ENCODE measurements around the gene GNAS. TPM values are rescaled to one million over a fixed set of nuclear protein-coding genes. Genes with fewer than 3 reads are reported as not detected.

Gene GNAS
- total RNA-seq, 1 donor from 2014 or later = 1,218 TPM

DNA sequence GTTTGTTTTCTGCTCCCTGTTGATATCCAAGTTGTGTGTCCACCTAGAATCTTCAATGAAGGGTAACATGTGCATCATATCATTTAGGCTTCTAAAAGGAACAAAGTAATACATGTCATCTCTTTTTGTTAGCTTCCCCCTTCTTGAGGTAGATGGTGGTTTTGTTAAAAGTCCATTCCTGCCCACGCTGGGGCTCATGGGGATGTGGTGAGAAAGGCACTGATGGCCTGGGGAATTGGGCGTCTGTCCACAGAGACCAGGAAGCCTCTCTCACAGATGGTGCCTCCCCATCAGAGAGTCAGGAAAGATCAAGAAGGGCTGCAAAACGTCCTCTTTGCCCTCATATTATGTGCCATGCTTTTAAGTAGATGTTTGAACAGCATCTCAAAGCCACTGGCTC, 32.5 kb downstream of the GNAS start:
- Mint-ChIP-seq H3K4me3 (no peak overlapping the region), H3K4me1 (peaks cover 38% of the 10 kb centered on the region)
- TF ChIP-seq, protein P1, sequence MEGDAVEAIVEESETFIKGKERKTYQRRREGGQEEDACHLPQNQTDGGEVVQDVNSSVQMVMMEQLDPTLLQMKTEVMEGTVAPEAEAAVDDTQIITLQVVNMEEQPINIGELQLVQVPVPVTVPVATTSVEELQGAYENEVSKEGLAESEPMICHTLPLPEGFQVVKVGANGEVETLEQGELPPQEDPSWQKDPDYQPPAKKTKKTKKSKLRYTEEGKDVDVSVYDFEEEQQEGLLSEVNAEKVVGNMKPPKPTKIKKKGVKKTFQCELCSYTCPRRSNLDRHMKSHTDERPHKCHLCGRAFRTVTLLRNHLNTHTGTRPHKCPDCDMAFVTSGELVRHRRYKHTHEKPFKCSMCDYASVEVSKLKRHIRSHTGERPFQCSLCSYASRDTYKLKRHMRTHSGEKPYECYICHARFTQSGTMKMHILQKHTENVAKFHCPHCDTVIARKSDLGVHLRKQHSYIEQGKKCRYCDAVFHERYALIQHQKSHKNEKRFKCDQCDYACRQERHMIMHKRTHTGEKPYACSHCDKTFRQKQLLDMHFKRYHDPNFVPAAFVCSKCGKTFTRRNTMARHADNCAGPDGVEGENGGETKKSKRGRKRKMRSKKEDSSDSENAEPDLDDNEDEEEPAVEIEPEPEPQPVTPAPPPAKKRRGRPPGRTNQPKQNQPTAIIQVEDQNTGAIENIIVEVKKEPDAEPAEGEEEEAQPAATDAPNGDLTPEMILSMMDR (IDR thresholded peaks at IDR 0.05; ENCODE audit: unreplicated experiment) = no peak

DNA sequence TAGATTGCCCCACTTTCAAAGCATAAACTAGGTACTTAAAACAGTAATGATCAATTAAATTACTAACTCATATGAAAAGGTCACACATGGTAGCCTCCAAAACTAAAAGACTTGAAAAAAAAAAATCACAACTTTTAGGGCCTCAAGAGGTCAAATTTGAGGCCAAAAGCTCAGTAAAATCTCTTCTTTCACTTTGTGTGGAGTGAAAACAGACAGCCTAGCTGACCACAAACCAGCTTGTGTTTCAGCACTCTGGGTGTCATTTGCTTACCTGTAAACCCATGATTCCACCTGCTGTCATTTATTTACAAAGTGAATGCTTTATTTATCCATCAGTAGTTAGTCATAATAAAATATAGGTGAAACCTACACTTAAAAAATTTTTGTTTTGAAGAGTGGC, 34.0 kb downstream of the GNAS start:
- no peak for DNase-seq (ENCODE audit: low spot score in 2 of 2, unreplicated experiment in 2 of 2)
- Mint-ChIP-seq H3K4me1 (peaks cover 30% of the 10 kb centered on the region), H3K9me3 (no peaks in the 10 kb centered on the region), H3K27ac (no peak overlapping the region), H3K36me3 (peaks cover 2% of the 10 kb centered on the region), H3K27me3 (ENCODE audit: low read depth) (no peaks in the 10 kb centered on the region), H3K4me3 (no peak overlapping the region)
- TF ChIP-seq, protein P1 (IDR thresholded peaks at IDR 0.05; ENCODE audit: unreplicated experiment) = no peak

More for the DNA sequence above, 32.5 kb downstream of the GNAS start:
- Mint-ChIP-seq H3K9me3 (no peaks in the 10 kb centered on the region), H3K27ac (no peak overlapping the region), H3K27me3 (ENCODE audit: low read depth) (no peaks in the 10 kb centered on the region), H3K36me3 (peaks cover 2% of the 10 kb centered on the region)
- DNase-seq (ENCODE audit: low spot score in 2 of 2, unreplicated experiment in 2 of 2) = no peak

DNA sequence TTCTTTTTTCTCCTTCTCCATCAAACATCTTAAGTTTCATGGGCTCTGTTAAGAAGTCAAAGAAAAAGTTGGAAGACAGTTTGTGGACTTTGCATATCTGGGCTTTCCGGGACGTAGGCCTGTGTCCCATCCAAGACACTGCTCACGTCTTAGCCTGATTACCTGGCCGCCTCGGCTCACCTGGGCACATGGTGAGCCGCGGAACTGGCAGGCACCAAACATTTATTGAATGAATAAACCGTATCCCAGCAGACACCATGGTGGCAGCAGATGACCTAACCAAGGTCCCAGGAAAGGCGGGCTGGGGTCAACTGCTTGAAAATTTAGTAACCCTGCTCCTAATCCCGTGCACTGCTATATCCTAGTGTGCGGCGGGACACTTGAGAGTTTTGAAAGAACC, 35.6 kb downstream of the GNAS start:
- Mint-ChIP-seq H3K27ac (peak overlapping the region; percentile 95), H3K27me3 (ENCODE audit: low read depth) (no peaks in the 10 kb centered on the region)

DNA sequence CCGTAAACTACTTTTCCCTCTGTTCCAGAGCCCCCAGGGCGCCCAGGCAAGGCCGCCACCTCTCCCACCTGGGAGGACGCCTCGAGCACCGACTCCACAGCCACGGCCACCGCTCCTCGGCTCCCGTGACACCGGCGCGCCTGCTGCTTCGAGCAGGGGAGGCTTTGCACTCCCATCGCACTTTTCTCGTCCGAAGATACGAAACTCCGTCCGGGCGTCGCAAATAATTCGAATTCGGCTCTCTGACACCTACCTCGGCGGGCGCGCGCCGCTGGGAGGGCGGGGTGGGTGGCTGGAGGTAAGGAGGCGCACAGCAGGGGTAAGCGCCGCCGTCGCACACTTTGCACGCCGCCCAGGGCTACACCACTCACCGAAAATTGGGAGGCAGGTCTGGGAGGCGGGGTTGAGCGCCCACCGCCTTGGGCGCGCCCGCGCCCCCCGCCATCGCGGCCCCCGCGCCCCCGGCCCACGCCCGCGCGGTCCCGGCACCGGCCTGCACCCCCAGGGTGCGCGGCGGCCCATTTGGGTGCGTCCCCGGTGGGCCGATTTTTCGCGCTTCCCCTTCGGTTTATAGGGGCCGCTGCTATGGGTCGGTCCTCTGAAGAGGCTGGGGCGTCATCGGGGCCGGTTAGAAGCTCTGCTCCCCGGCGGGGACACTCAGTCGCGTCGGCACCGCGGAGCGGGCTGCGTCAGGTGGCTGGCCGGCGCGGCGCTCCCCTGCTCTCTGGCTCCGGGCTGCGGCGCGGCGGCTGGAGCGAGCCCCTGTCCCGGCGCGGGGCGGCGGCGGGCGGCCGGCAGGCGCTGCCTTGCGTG, 36.2 kb downstream of the GNAS start:
- Mint-ChIP-seq H3K36me3 (peaks cover 2% of the 10 kb centered on the region), H3K4me3 (peak overlapping the region; percentile 84), H3K27me3 (ENCODE audit: low read depth) (no peaks in the 10 kb centered on the region), H3K27ac (peak overlapping the region; percentile 95), H3K4me1 (peaks cover 22% of the 10 kb centered on the region), H3K9me3 (no peaks in the 10 kb centered on the region)
- TF ChIP-seq, protein P1 (IDR thresholded peaks at IDR 0.05; ENCODE audit: unreplicated experiment) = no peak
- peak; percentile 68 to 83 for DNase-seq (ENCODE audit: low spot score in 2 of 2, unreplicated experiment in 2 of 2)

More for the DNA sequence above, 35.6 kb downstream of the GNAS start:
- Mint-ChIP-seq H3K36me3 (peaks cover 2% of the 10 kb centered on the region), H3K4me3 (peak overlapping the region; percentile 84), H3K4me1 (peaks cover 23% of the 10 kb centered on the region), H3K9me3 (no peaks in the 10 kb centered on the region)
- TF ChIP-seq, protein P1 (IDR thresholded peaks at IDR 0.05; ENCODE audit: unreplicated experiment) = no peak
- DNase-seq (ENCODE audit: low spot score in 2 of 2, unreplicated experiment in 2 of 2) = no peak

DNA sequence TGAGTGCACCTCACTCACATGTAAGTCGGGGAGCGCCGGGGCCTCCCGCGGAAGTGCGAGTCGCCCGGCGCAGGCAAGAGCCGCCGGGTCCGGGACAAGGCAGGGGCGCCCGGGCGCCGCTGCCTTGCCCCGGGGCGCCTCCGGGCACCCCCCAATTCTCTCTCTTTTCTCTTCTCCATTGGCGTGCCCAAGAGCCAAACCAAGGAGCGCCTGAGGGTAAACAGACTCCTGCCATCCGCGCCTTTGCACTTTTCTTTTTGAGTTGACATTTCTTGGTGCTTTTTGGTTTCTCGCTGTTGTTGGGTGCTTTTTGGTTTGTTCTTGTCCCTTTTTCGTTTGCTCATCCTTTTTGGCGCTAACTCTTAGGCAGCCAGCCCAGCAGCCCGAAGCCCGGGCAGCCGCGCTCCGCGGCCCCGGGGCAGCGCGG, 36.8 kb downstream of the GNAS start:
- TF ChIP-seq, protein P1 (IDR thresholded peaks at IDR 0.05; ENCODE audit: unreplicated experiment) = no peak
- Mint-ChIP-seq H3K36me3 (peaks cover 2% of the 10 kb centered on the region), H3K4me3 (peak overlapping the region; percentile 76), H3K9me3 (no peaks in the 10 kb centered on the region), H3K27me3 (ENCODE audit: low read depth) (no peaks in the 10 kb centered on the region), H3K27ac (peak overlapping the region; percentile 79), H3K4me1 (peaks cover 25% of the 10 kb centered on the region)
- no peak for DNase-seq (ENCODE audit: low spot score in 2 of 2, unreplicated experiment in 2 of 2)
